WTC11 (cell line): ENCODE data around the gene HCRTR1. TPM values are rescaled to one million over a fixed set of nuclear protein-coding genes. Genes with fewer than 3 reads are reported as not detected.

Experiments used
- ATAC-seq: fragments of 200-7000 bp; cut with Tn5 transposase; 2 replicates; pipeline ENCODE4 v1.10.0; 2021; ENCODE audit warnings: mild to moderate bottlenecking, moderate library complexity
- CTCF ChIA-PET: fragments of 300-600 bp; sonication (Branson Sonifier 250); formaldehyde crosslinking; loops from one replicate; lab custom pipeline; 2021; ENCODE audit warnings: antibody characterized with exemption; lab: Charles Lee
- POLR2A ChIA-PET: fragments of 350-600 bp; sonication (Branson Sonifier 250); formaldehyde crosslinking; loops from one replicate; lab custom pipeline; 2021; ENCODE audit warnings: antibody characterized with exemption; lab: Charles Lee
- DNase-seq: peaks from one replicate; pipeline ENCODE4 v3.0.0; 2021; ENCODE audit warnings: low spot score
- H3K27ac Mint-ChIP-seq: 2 replicates; pipeline ENCODE4 v1.8.0; 2021; ENCODE audit warnings: mixed read lengths
- H3K27me3 Mint-ChIP-seq: 2 replicates; pipeline ENCODE4 v1.8.0; 2021; ENCODE audit warnings: low read depth, mild to moderate bottlenecking, moderate library complexity, mixed read lengths
- H3K36me3 Mint-ChIP-seq: 2 replicates; pipeline ENCODE4 v1.8.0; 2021; ENCODE audit warnings: mixed read lengths
- H3K4me1 Mint-ChIP-seq: 2 replicates; pipeline ENCODE4 v1.8.0; 2022; ENCODE audit warnings: mixed read lengths
- H3K4me3 Mint-ChIP-seq: 2 replicates; pipeline ENCODE4 v1.8.0; 2021; ENCODE audit warnings: mild to moderate bottlenecking, moderate library complexity, mixed read lengths
- H3K9me3 Mint-ChIP-seq: 2 replicates; pipeline ENCODE4 v1.8.0; 2021; ENCODE audit warnings: mixed read lengths
- E2F1 ChIP-seq: sonication (generic); formaldehyde crosslinking; IDR thresholded peaks from 2 replicates; pipeline ENCODE4 v1.8.0; 2022; ENCODE audit warnings: mild to moderate bottlenecking, missing genetic modification reagents
- E2F5 ChIP-seq: sonication (generic); formaldehyde crosslinking; IDR thresholded peaks from 2 replicates; pipeline ENCODE4 v1.8.1; 2022; ENCODE audit warnings: mild to moderate bottlenecking, moderate library complexity, missing genetic modification reagents
- FOXP4 ChIP-seq: sonication (generic); formaldehyde crosslinking; IDR thresholded peaks from 2 replicates; pipeline ENCODE4 v1.8.0; 2022; ENCODE audit warnings: mild to moderate bottlenecking, missing genetic modification reagents
- IRF1 ChIP-seq: sonication (generic); formaldehyde crosslinking; IDR thresholded peaks from 2 replicates; pipeline ENCODE4 v1.8.0; 2023; ENCODE audit warnings: missing genetic modification reagents
- MXD4 ChIP-seq: fragments of 250-450 bp; sonication (Bioruptor Pico); IDR thresholded peaks from 2 replicates; pipeline ENCODE4 v1.8.0; 2021; ENCODE audit warnings: mild to moderate bottlenecking, moderate library complexity, borderline replicate concordance
- NFE2L1 ChIP-seq: sonication (generic); formaldehyde crosslinking; IDR thresholded peaks from 2 replicates; pipeline ENCODE4 v1.8.1; 2023; ENCODE audit warnings: missing genetic modification reagents
- NR2C2 ChIP-seq: sonication (generic); formaldehyde crosslinking; IDR thresholded peaks from 2 replicates; pipeline ENCODE4 v1.8.0; 2022; ENCODE audit warnings: mild to moderate bottlenecking, missing genetic modification reagents
- OVOL2 ChIP-seq: fragments of 250-450 bp; sonication (Bioruptor Pico); IDR thresholded peaks from 2 replicates; pipeline ENCODE4 v1.9.0; 2021; ENCODE audit warnings: mild to moderate bottlenecking, borderline replicate concordance
- RORB ChIP-seq: fragments of 250-450 bp; sonication (Bioruptor Pico); IDR thresholded peaks from 2 replicates; pipeline ENCODE4 v1.9.0; 2021; ENCODE audit warnings: mild to moderate bottlenecking
- SMAD4 ChIP-seq: sonication (generic); formaldehyde crosslinking; IDR thresholded peaks from 2 replicates; pipeline ENCODE4 v1.8.0; 2022; ENCODE audit warnings: mild to moderate bottlenecking, missing genetic modification reagents
- TCF7 ChIP-seq: sonication (generic); formaldehyde crosslinking; IDR thresholded peaks from 2 replicates; pipeline ENCODE4 v1.8.0; 2022; ENCODE audit warnings: mild to moderate bottlenecking, low read depth, missing genetic modification reagents, moderate library complexity
- TP53 ChIP-seq: sonication (generic); formaldehyde crosslinking; IDR thresholded peaks from 2 replicates; pipeline ENCODE4 v1.8.1; 2023; ENCODE audit warnings: mild to moderate bottlenecking, missing genetic modification reagents
- ZMAT4 ChIP-seq: fragments of 250-450 bp; sonication (Bioruptor Pico); IDR thresholded peaks from 2 replicates; pipeline ENCODE4 v1.9.0; 2021; ENCODE audit warnings: mild to moderate bottlenecking
- ZNF121 ChIP-seq: sonication (generic); formaldehyde crosslinking; IDR thresholded peaks from 2 replicates; pipeline ENCODE4 v1.8.0; 2023; ENCODE audit warnings: missing genetic modification reagents
- ZNF232 ChIP-seq: sonication (generic); formaldehyde crosslinking; IDR thresholded peaks from 2 replicates; pipeline ENCODE4 v1.8.0; 2022; ENCODE audit warnings: mild to moderate bottlenecking, missing genetic modification reagents
- ZNF281 ChIP-seq: sonication (generic); formaldehyde crosslinking; IDR thresholded peaks from 2 replicates; pipeline ENCODE4 v1.8.0; 2023; ENCODE audit warnings: mild to moderate bottlenecking, missing genetic modification reagents
- ZNF317 ChIP-seq: sonication (generic); formaldehyde crosslinking; IDR thresholded peaks from 2 replicates; pipeline ENCODE4 v1.8.1; 2023; ENCODE audit warnings: low read depth, mild to moderate bottlenecking, moderate library complexity, missing genetic modification reagents, borderline replicate concordance
- ZNF416 ChIP-seq: fragments of 250-450 bp; sonication (Bioruptor Pico); IDR thresholded peaks from 2 replicates; pipeline ENCODE4 v1.9.0; 2021; ENCODE audit warnings: mild to moderate bottlenecking, inconsistent platforms
- ZNF532 ChIP-seq: fragments of 250-450 bp; sonication (Bioruptor Pico); IDR thresholded peaks from 2 replicates; pipeline ENCODE4 v1.9.0; 2021; ENCODE audit warnings: mild to moderate bottlenecking, borderline replicate concordance
- total RNA-seq: library from RNA; stranded (reverse); gene quantifications from 3 replicates; pipeline ENCODE4 v1.2.3, GENCODE V29; 2021

HCRTR1 gene
- total RNA-seq, 1 experiment from 2014 or later = 0.13 TPM

GRCh38 chr1:31581821-31582810, 35.4 kb upstream of the HCRTR1 start:
- no peak for DNase-seq
- Mint-ChIP-seq H3K4me3 (no peak overlapping the region), H3K9me3 (no peaks in the 10 kb centered on the region), H3K27me3 (no peaks in the 10 kb centered on the region; the same call in 1 of the 2 replicates), H3K4me1 (peaks cover 24% of the 10 kb centered on the region), H3K36me3 (no peaks in the 10 kb centered on the region), H3K27ac (peak overlapping the region; percentile 63)
- no peak for TF ChIP-seq ZNF416 (CRISPR knock-in tag)
- no peak for TF ChIP-seq ZMAT4
- TF ChIP-seq ZNF121 (CRISPR knock-in tag) = peak; percentile 96
- no peak for TF ChIP-seq RORB (CRISPR knock-in tag)
- no peak for TF ChIP-seq TCF7 (CRISPR knock-in tag)
- no peak for TF ChIP-seq SMAD4 (CRISPR knock-in tag)
- POLR2A ChIA-PET = no interaction called here
- CTCF ChIA-PET = interaction anchor here (2.1 kb wide), 1 partner anchor 36 kb away, joined by 9 read pairs; the partner anchor contains the start of gene HCRTR1
- no peak for ATAC-seq

- ATAC-seq (no peak), DNase-seq (no peak)
- ChIA-PET CTCF (interaction anchor here (1.5 kb wide), 1 partner anchor 34 kb away, joined by 4 read pairs; no protein-coding TSS in a partner anchor), POLR2A (no interaction called here)
- Mint-ChIP-seq H3K4me3 (no peak overlapping the region), H3K36me3 (no peaks in the 10 kb centered on the region), H3K27ac (peak overlapping the region; percentile 63; the same call in 1 of the 2 replicates), H3K9me3 (no peaks in the 10 kb centered on the region), H3K27me3 (peaks cover 5% of the 10 kb centered on the region; the same call in 1 of the 2 replicates), H3K4me1 (peaks cover 33% of the 10 kb centered on the region)
- TF ChIP-seq IRF1 (CRISPR knock-in tag) (no peak), E2F1 (no peak), MXD4 (CRISPR knock-in tag) (no peak), NR2C2 (CRISPR knock-in tag) (no peak), E2F5 (CRISPR knock-in tag) (no peak), ZNF317 (CRISPR knock-in tag) (no peak), FOXP4 (CRISPR knock-in tag) (no peak), OVOL2 (no peak), NFE2L1 (CRISPR knock-in tag) (no peak), ZNF532 (CRISPR knock-in tag) (no peak), ZNF281 (CRISPR knock-in tag) (no peak), ZNF232 (CRISPR knock-in tag) (no peak), TP53 (CRISPR knock-in tag) (no peak)
Measured at GRCh38 chr1:31583082-31583994, 34.2 kb upstream of the HCRTR1 start.
